SK-N-MC (cell line): ENCODE measurements around the gene NT5DC3.

Source experiments
- EZH2 ChIP-seq: fragments of 200-600 bp; sonication (generic); IDR thresholded peaks from one replicate; pipeline ENCODE4 v1.6.1; 2017; ENCODE audit warnings: antibody characterized with exemption
- FOXP2 ChIP-seq: optimal IDR thresholded peaks from 2 replicates; pipeline ENCODE3; 2011; ENCODE audit warnings: mild to moderate bottlenecking, moderate library complexity; ENCODE audit not compliant: insufficient read depth; ENCODE audit errors: extremely low read length, control extremely low read depth
- POLR2AphosphoS5 ChIP-seq: IDR thresholded peaks from 2 replicates; pipeline ENCODE4 v1.6.1; 2012; ENCODE audit warnings: mild to moderate bottlenecking, low read depth, low read length, borderline replicate concordance

DNA sequence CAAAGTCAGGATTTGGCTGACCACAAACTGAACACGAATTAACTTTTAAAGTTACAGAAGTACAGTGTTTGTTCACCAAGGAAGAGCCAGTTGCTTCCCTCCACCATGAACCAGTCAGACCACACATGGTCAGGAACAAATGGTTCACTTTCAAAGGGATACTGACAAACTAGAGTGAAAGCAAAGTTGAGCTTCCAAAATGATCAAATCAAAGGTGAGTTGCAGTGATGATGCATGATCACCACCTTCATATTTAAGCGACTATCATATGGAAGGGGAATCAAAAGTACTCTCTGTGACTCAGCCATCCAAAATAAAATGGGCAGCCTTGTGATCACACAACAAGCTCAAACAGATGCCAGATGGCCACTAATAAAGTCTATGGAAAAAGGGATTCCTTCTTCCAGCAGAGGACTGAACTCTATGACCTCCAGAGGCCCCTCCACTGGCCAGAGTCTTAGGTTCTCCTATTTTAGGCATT, 13.1 kb downstream of the NT5DC3 start:
- TF ChIP-seq POLR2AphosphoS5: no peak
- TF ChIP-seq EZH2: no peak
- TF ChIP-seq FOXP2: no peak
